IMR-90 (cell line): ENCODE measurements around the gene CTNNA1. TPM values are rescaled to one million over a fixed set of nuclear protein-coding genes. Genes with fewer than 3 reads are reported as not detected.

Source experiments
- ATAC-seq: fragments of 200-7000 bp; cut with Tn5 transposase; 2 replicates; pipeline ENCODE4 v1.9.1; 2020; ENCODE audit warnings: low read depth, mild to moderate bottlenecking, moderate library complexity
- BruUV-seq: library from RNA; stranded (reverse); fragments of 400-500 nt; replicated peaks from 2 replicates; lab custom pipeline; 2021; lab: Mats Ljungman, UMichigan
- CTCF ChIA-PET: fragments of 300-600 bp; formaldehyde crosslinking; extraction: SDS; loops from one replicate; lab custom pipeline; 2021; ENCODE audit warnings: antibody characterized with exemption; lab: Yijun Ruan, JAX
- POLR2A ChIA-PET: fragments of 300-600 bp; sonication (Branson Sonifier 250); formaldehyde crosslinking; loops from one replicate; lab custom pipeline; 2022; ENCODE audit warnings: antibody characterized with exemption; ENCODE audit not compliant: unreplicated experiment; lab: Charles Lee
- DNase-seq: peaks from one replicate; pipeline ENCODE4 v3.0.0; 2013
- H2AFZ ChIP-seq: replicated peaks from 2 replicates; pipeline ENCODE3; 2013; ENCODE audit warnings: low read length, mild to moderate bottlenecking; ENCODE audit not compliant: poor library complexity
- H2AK5ac ChIP-seq: 2 replicates; pipeline ENCODE4 v1.6.1; 2013; ENCODE audit warnings: low read depth, low read length, inconsistent platforms
- H2AK9ac ChIP-seq: replicated peaks from 2 replicates; pipeline ENCODE3; 2013; ENCODE audit warnings: mild to moderate bottlenecking, low read depth, low read length, moderate library complexity; ENCODE audit not compliant: poor library complexity
- H2BK120ac ChIP-seq: 2 replicates; pipeline ENCODE4 v1.6.1; 2013; ENCODE audit warnings: low read depth, low read length, inconsistent platforms
- H2BK15ac ChIP-seq: 3 replicates; pipeline ENCODE4 v1.6.1; 2013; ENCODE audit warnings: low read depth, low read length, inconsistent platforms
- H2BK20ac ChIP-seq: 2 replicates; pipeline ENCODE4 v1.6.1; 2013; ENCODE audit warnings: low read depth, mild to moderate bottlenecking, inconsistent platforms, low read length, moderate library complexity
- H2BK5ac ChIP-seq: 2 replicates; pipeline ENCODE4 v1.6.1; 2013; ENCODE audit warnings: mild to moderate bottlenecking, low read depth, low read length, inconsistent platforms; ENCODE audit not compliant: poor library complexity, severe bottlenecking
- H3K14ac ChIP-seq: replicated peaks from 2 replicates; pipeline ENCODE4 v1.6.1; 2013; ENCODE audit warnings: low read depth, low read length, inconsistent platforms
- H3K18ac ChIP-seq: 2 replicates; pipeline ENCODE4 v1.6.1; 2013; ENCODE audit warnings: low read depth, low read length, control low read depth
- H3K23ac ChIP-seq: 2 replicates; pipeline ENCODE4 v1.6.1; 2013; ENCODE audit warnings: low read depth, low read length, inconsistent platforms
- H3K27ac ChIP-seq: 2 replicates; pipeline ENCODE4 v1.5.1; 2013; ENCODE audit warnings: mild to moderate bottlenecking, control low read depth, low read length; ENCODE audit not compliant: insufficient read depth
- H3K27me3 ChIP-seq: 2 replicates; pipeline ENCODE4 v1.6.1; 2013; ENCODE audit warnings: low read length; ENCODE audit not compliant: control insufficient read depth, insufficient read depth
- H3K36me3 ChIP-seq: 2 replicates; pipeline ENCODE4 v1.6.1; 2013; ENCODE audit warnings: low read length, mixed read lengths; ENCODE audit not compliant: control insufficient read depth, insufficient read depth
- H3K4ac ChIP-seq: 2 replicates; pipeline ENCODE4 v1.6.1; 2013; ENCODE audit warnings: low read depth, low read length, inconsistent platforms
- H3K4me1 ChIP-seq: 2 replicates; pipeline ENCODE4 v1.6.1; 2013; ENCODE audit warnings: low read length, mixed read lengths; ENCODE audit not compliant: control insufficient read depth, insufficient read depth
- H3K4me2 ChIP-seq: 2 replicates; pipeline ENCODE4 v1.6.1; 2013; ENCODE audit warnings: low read depth, mild to moderate bottlenecking, control low read depth, low read length, moderate library complexity
- H3K4me3 ChIP-seq: 2 replicates; pipeline ENCODE4 v1.5.1; 2013; ENCODE audit warnings: low read depth, mild to moderate bottlenecking, control low read depth, low read length, moderate library complexity; ENCODE audit not compliant: insufficient read depth
- H3K56ac ChIP-seq: 2 replicates; pipeline ENCODE4 v1.6.1; 2013; ENCODE audit warnings: low read length, inconsistent platforms; ENCODE audit not compliant: insufficient read depth; ENCODE audit errors: extremely low read depth
- H3K79me1 ChIP-seq, 2 experiments: 2 replicates each; pipeline ENCODE4 v1.6.1; 2013; ENCODE audit warnings: low read length in 2 of 2, inconsistent platforms in 1 of 2, low read depth in 1 of 2
- H3K9ac ChIP-seq: 2 replicates; pipeline ENCODE4 v1.6.1; 2013; ENCODE audit warnings: low read depth, low read length, control low read depth
- H3K9me1 ChIP-seq: 2 replicates; pipeline ENCODE4 v1.6.1; 2013; ENCODE audit warnings: low read length, inconsistent platforms; ENCODE audit not compliant: insufficient read depth
- H3K9me3 ChIP-seq: 2 replicates; pipeline ENCODE4 v1.6.1; 2013; ENCODE audit warnings: low read length; ENCODE audit not compliant: control insufficient read depth, insufficient read depth
- H4K20me1 ChIP-seq: 2 replicates; pipeline ENCODE4 v1.6.1; 2013; ENCODE audit warnings: low read length, inconsistent platforms; ENCODE audit not compliant: insufficient read depth
- H4K5ac ChIP-seq: 2 replicates; pipeline ENCODE4 v1.6.1; 2013; ENCODE audit warnings: mild to moderate bottlenecking, low read depth, low read length, control low read depth
- H4K8ac ChIP-seq, 2 experiments: 2 replicates each; pipeline ENCODE4 v1.6.1; 2013; ENCODE audit warnings: low read depth in 2 of 2, low read length in 2 of 2, control low read depth in 1 of 2, inconsistent platforms in 1 of 2
- H4K91ac ChIP-seq: 2 replicates; pipeline ENCODE4 v1.6.1; 2013; ENCODE audit warnings: low read depth, low read length, inconsistent platforms; ENCODE audit not compliant: insufficient read depth
- BHLHE40 ChIP-seq: fragments of 150-350 bp; IDR thresholded peaks from 2 replicates; pipeline ENCODE4 v1.6.1; 2016; ENCODE audit warnings: mild to moderate bottlenecking, low read depth, low read length
- RAD21 ChIP-seq: IDR thresholded peaks from 2 replicates; pipeline ENCODE4 v1.6.1; 2012; ENCODE audit warnings: low read length, improper control_type of control experiment
- RFX5 ChIP-seq: IDR thresholded peaks from 2 replicates; pipeline ENCODE4 v1.8.0; 2012; ENCODE audit warnings: low read depth, mild to moderate bottlenecking, low read length, moderate library complexity
- WGBS, 2 experiments: methylation state at CpG; one replicate each; pipeline versions ENCODE4 v1.1.5 to v1.1.7; 2013; ENCODE audit warnings: missing lambda C conversion rate in 2 of 2; ENCODE audit not compliant: insufficient read length in 1 of 2; ENCODE audit errors: extremely low coverage in 2 of 2; 5-methylcytosine and 5-hydroxymethylcytosine counted together
- dilution Hi-C: fragments of 300-500 bp; cut with HindIII; formaldehyde crosslinking; loops from one replicate; pipeline ENCODE4 v1.14.3; 2018; ENCODE audit warnings: low sequenced_read_pairs; ENCODE audit not compliant: unreplicated experiment
- in situ Hi-C: fragments of 300-500 bp; cut with MboI; formaldehyde crosslinking; loops from 3 replicates; pipeline ENCODE4 v1.14.3; 2019; ENCODE audit warnings: low sequenced_read_pairs, inconsistent platforms, mixed read lengths
- intact Hi-C: fragments of 100-400 bp; cut with micrococcal nuclease; formaldehyde crosslinking; loops from 2 replicates; pipeline ENCODE4 v1.10.0; 2022
- polyA plus RNA-seq, 3 experiments: library from polyadenylated mRNA; depleted of rRNA; stranded (reverse); fragments of >200 nt; gene quantifications; 2 replicates each; pipeline ENCODE4 v1.2.3, GENCODE V29; 2012; ENCODE audit warnings: low replicate concordance in 1 of 3
- total RNA-seq: library from RNA; depleted of rRNA; stranded (reverse); fragments of >200 nt; gene quantifications from 2 replicates; pipeline ENCODE4 v1.2.3, GENCODE V29; 2012
- TF ChIP-seq, protein P1 (sequence below): conservative IDR thresholded peaks from 2 replicates; pipeline ENCODE4 v1.5.1; 2012; ENCODE audit warnings: mild to moderate bottlenecking, low read depth, low read length, improper control_type of control experiment

CTNNA1 gene
- total and polyA plus RNA-seq, 2 of the 4 experiments (the other 2 are of a cell fraction): 220 to 471 TPM

DNA sequence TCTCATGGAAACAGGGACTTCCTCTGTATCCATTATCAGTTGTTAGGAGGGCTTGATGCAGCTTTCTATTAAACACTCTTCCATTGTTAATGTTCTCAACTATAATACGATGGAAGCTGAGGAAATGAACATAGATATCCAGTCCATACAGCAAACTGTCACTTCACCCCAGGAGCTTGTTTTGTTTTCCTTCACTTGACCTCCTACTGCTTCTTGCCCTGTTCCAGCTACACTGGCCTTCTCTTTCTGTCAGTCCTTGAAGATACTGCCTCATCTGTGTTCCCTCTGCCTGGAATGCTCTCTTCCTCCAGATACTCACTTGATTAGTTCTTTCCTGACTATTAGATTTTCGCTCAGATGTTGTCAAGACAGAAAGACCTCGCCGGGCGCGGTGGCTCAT lies 17.1 kb downstream of the CTNNA1 start:
- H3K36me3 ChIP-seq: peaks cover 2% of the 10 kb centered on the region
- no peak overlapping the region for H3K18ac ChIP-seq
- H3K4me2 ChIP-seq: no peak overlapping the region
- BruUV-seq: no TSS peak
- no peak for DNase-seq
- H3K4me3 ChIP-seq: no peak overlapping the region
- H4K91ac ChIP-seq: no peak overlapping the region
- no peak overlapping the region for H3K56ac ChIP-seq
- H2AFZ ChIP-seq: no peak overlapping the region
- CTCF ChIA-PET: interaction anchor here (0.7 kb wide), 1 partner anchor 326 kb away, joined by 3 read pairs; no protein-coding TSS in a partner anchor
- intact Hi-C loops: no loop called here
- POLR2A ChIA-PET: no interaction called here
- H2BK15ac ChIP-seq: no peak overlapping the region
- no CpG with 5 or more reads among the region's 6 CpGs for WGBS, 2 experiments
- H3K4ac ChIP-seq: no peak overlapping the region
- H2AK5ac ChIP-seq: no peak overlapping the region
- H3K14ac ChIP-seq: 0 out of 2 replicates have a peak overlapping the region, but pooled peaks have one; percentile 19
- H2BK120ac ChIP-seq: no peak overlapping the region
- no peak overlapping the region for H2BK5ac ChIP-seq
- H2BK20ac ChIP-seq: no peak overlapping the region
- peak overlapping the region in 1 of 2 experiments; percentile 5; a peak in 1 of 4 replicates for H4K8ac ChIP-seq
- H3K9me1 ChIP-seq: peaks cover 31% of the 10 kb centered on the region
- H4K20me1 ChIP-seq: peaks cover 96% of the 10 kb centered on the region
- H2AK9ac ChIP-seq: no peak overlapping the region
- TF ChIP-seq BHLHE40 (no peak), RFX5 (no peak), RAD21 (no peak)
- TF ChIP-seq, protein P1, sequence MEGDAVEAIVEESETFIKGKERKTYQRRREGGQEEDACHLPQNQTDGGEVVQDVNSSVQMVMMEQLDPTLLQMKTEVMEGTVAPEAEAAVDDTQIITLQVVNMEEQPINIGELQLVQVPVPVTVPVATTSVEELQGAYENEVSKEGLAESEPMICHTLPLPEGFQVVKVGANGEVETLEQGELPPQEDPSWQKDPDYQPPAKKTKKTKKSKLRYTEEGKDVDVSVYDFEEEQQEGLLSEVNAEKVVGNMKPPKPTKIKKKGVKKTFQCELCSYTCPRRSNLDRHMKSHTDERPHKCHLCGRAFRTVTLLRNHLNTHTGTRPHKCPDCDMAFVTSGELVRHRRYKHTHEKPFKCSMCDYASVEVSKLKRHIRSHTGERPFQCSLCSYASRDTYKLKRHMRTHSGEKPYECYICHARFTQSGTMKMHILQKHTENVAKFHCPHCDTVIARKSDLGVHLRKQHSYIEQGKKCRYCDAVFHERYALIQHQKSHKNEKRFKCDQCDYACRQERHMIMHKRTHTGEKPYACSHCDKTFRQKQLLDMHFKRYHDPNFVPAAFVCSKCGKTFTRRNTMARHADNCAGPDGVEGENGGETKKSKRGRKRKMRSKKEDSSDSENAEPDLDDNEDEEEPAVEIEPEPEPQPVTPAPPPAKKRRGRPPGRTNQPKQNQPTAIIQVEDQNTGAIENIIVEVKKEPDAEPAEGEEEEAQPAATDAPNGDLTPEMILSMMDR: no peak
- H3K79me1 ChIP-seq: peaks cover 0 to 80% of the 10 kb centered on the region in 2 experiments; a peak in 2 of 4 replicates
- H4K5ac ChIP-seq: no peak overlapping the region
- H3K9me3 ChIP-seq: no peaks in the 10 kb centered on the region
- H3K27me3 ChIP-seq: no peaks in the 10 kb centered on the region
- H3K4me1 ChIP-seq: peaks cover 9% of the 10 kb centered on the region
- dilution Hi-C loops: no loop called here
- in situ Hi-C loops: no loop called here
- H3K23ac ChIP-seq: 0 out of 2 replicates have a peak overlapping the region, but pooled peaks have one; percentile 24
- H3K9ac ChIP-seq: no peak overlapping the region
- no peak overlapping the region for H3K27ac ChIP-seq
- ATAC-seq: no peak
